OCI-LY7 (cell line): ENCODE results near the gene FNDC3A. TPM values are rescaled to one million over a fixed set of nuclear protein-coding genes. Genes with fewer than 3 reads are reported as not detected.
"Not testable (repeated sequence)": the region's sequence is repeated elsewhere in the genome, so short reads cannot be mapped to it uniquely, and the experiment has no call there.

Experiments used
- BruUV-seq: library from RNA; stranded (reverse); fragments of 400-500 nt; replicated peaks from 2 replicates; lab custom pipeline; 2021; lab: Mats Ljungman, UMichigan
- CTCF ChIA-PET: fragments of 300-600 bp; sonication (Branson Sonifier 250); formaldehyde crosslinking; loops from one replicate; lab custom pipeline; 2022; ENCODE audit warnings: antibody characterized with exemption; ENCODE audit not compliant: unreplicated experiment; lab: Charles Lee
- POLR2A ChIA-PET: fragments of 300-600 bp; sonication (Branson Sonifier 250); formaldehyde crosslinking; loops from one replicate; lab custom pipeline; 2022; ENCODE audit warnings: antibody characterized with exemption; lab: Charles Lee
- DNase-seq: peaks from one replicate; pipeline ENCODE4 v3.0.0-alpha.2; 2015; ENCODE audit warnings: low spot score
- H2AFZ ChIP-seq: fragments of 200-600 bp; sonication (generic), shearing (Covaris generic); 2 replicates; pipeline ENCODE4 v1.6.1; 2014; ENCODE audit warnings: mild to moderate bottlenecking, antibody characterized with exemption, low read length, moderate library complexity
- H3K27ac ChIP-seq: fragments of 200-600 bp; sonication (generic); 2 replicates; pipeline ENCODE4 v1.5.1; 2014; ENCODE audit warnings: mixed run types, low read depth, mild to moderate bottlenecking, moderate library complexity, low read length, inconsistent platforms; ENCODE audit not compliant: poor library complexity, severe bottlenecking
- H3K36me3 ChIP-seq: fragments of 200-600 bp; sonication (generic); 2 replicates; pipeline ENCODE4 v1.6.1; 2014; ENCODE audit warnings: mild to moderate bottlenecking, antibody characterized with exemption, low read length, moderate library complexity, mixed read lengths; ENCODE audit not compliant: insufficient read depth
- H3K4me1 ChIP-seq: fragments of 200-600 bp; sonication (generic); 2 replicates; pipeline ENCODE4 v1.5.1; 2014; ENCODE audit warnings: mild to moderate bottlenecking, low read length; ENCODE audit not compliant: insufficient read depth, poor library complexity, severe bottlenecking
- H3K4me2 ChIP-seq: fragments of 200-600 bp; sonication (generic); 2 replicates; pipeline ENCODE4 v1.6.1; 2014; ENCODE audit warnings: mild to moderate bottlenecking, low read length
- H3K4me3 ChIP-seq: fragments of 200-600 bp; sonication (generic); 2 replicates; pipeline ENCODE4 v1.5.1; 2014; ENCODE audit warnings: mild to moderate bottlenecking, low read depth, low read length; ENCODE audit not compliant: poor library complexity, severe bottlenecking
- H3K79me2 ChIP-seq: fragments of 200-600 bp; sonication (generic); 2 replicates; pipeline ENCODE4 v1.6.1; 2016; ENCODE audit warnings: low read depth, mild to moderate bottlenecking, low read length, moderate library complexity, mixed read lengths; ENCODE audit not compliant: insufficient read depth
- H3K9me2 ChIP-seq: fragments of 200-600 bp; sonication (generic); 2 replicates; pipeline ENCODE4 v1.6.1; 2016; ENCODE audit warnings: mild to moderate bottlenecking, low read length, mixed read lengths; ENCODE audit not compliant: insufficient read depth
- H3K9me3 ChIP-seq: fragments of 200-600 bp; sonication (generic); 2 replicates; pipeline ENCODE4 v1.6.1; 2014; ENCODE audit warnings: mild to moderate bottlenecking, mixed run types, low read length, mixed read lengths
- H4K20me1 ChIP-seq: fragments of 200-600 bp; sonication (generic); 2 replicates; pipeline ENCODE4 v1.6.1; 2014; ENCODE audit warnings: mild to moderate bottlenecking, antibody characterized with exemption, low read length, moderate library complexity, mixed read lengths; ENCODE audit not compliant: insufficient read depth
- CTCF ChIP-seq: fragments of 200-600 bp; sonication (generic); conservative IDR thresholded peaks from 2 replicates; pipeline ENCODE4 v1.5.1; 2014; ENCODE audit warnings: mild to moderate bottlenecking, antibody characterized with exemption, low read length, moderate library complexity, mixed read lengths
- EZH2phosphoT487 ChIP-seq: fragments of 200-600 bp; sonication (generic); IDR thresholded peaks from 2 replicates; pipeline ENCODE4 v1.6.1; 2018; ENCODE audit warnings: low read depth, borderline replicate concordance, mild to moderate bottlenecking, mixed run types, antibody characterized with exemption, low read length, moderate library complexity, mixed read lengths
- intact Hi-C: fragments of 100-400 bp; cut with micrococcal nuclease; formaldehyde crosslinking; loops from one replicate; pipeline ENCODE4 v1.10.0; 2022; ENCODE audit not compliant: unreplicated experiment
- total RNA-seq, 2 experiments: library from RNA; depleted of rRNA in 1 of 2; stranded (reverse); fragments of >200 nt in 1 of 2; shearing (Covaris generic) in 1 of 2; gene quantifications; 2 replicates each; pipeline ENCODE4 v1.2.3, GENCODE V29; 2014 to 2022

FNDC3A gene
- total RNA-seq, 2 experiments from 2014 or later, result 38.7 to 59.6 TPM

- H3K36me3 ChIP-seq, result peaks cover 46% of the 10 kb centered on the region
- H3K9me3 ChIP-seq, result no peaks in the 10 kb centered on the region
- no peaks in the 10 kb centered on the region for H3K9me2 ChIP-seq
- no peak overlapping the region for H3K27ac ChIP-seq
- H2AFZ ChIP-seq, result no peak overlapping the region
- ChIA-PET CTCF (no interaction called here), POLR2A (interaction anchor here (0.6 to 0.7 kb wide), 2 partner anchors 63 to 258 kb away, joined by 3 to 4 read pairs; no protein-coding TSS in a partner anchor)
- no peak for TF ChIP-seq CTCF
- no peak for TF ChIP-seq EZH2phosphoT487
- no TSS peak for BruUV-seq
- H4K20me1 ChIP-seq, result no peaks in the 10 kb centered on the region
- peaks cover 15% of the 10 kb centered on the region; the same call in 1 of the 2 replicates for H3K79me2 ChIP-seq
- H3K4me2 ChIP-seq, result no peak overlapping the region
- H3K4me1 ChIP-seq, result peaks cover 3% of the 10 kb centered on the region
- intact Hi-C loops, result no loop called here
- DNase-seq, result no peak
- H3K4me3 ChIP-seq, result no peak overlapping the region
Measured at GRCh38 chr13:49116873-49117272, 141.2 kb downstream of the FNDC3A start.

GRCh38 chr13:49118455-49118854 lies 142.7 kb downstream of the FNDC3A start:
- H3K9me3 ChIP-seq, BruUV-seq, H3K4me1 ChIP-seq, H4K20me1 ChIP-seq, H3K27ac ChIP-seq, H3K4me2 ChIP-seq, intact Hi-C loops, DNase-seq, H2AFZ ChIP-seq, H3K4me3 ChIP-seq, H3K79me2 ChIP-seq, CTCF ChIA-PET, H3K9me2 ChIP-seq: not testable (repeated sequence)
- peaks cover 46% of the 10 kb centered on the region for H3K36me3 ChIP-seq
- POLR2A ChIA-PET, result interaction anchor here (0.9 to 1.2 kb wide), 3 partner anchors 8 to 19 kb away, joined by 3 to 6 read pairs (median 3); no protein-coding TSS in a partner anchor

GRCh38 chr13:49124693-49125304 lies 149.1 kb downstream of the FNDC3A start:
- DNase-seq, result no peak
- Histone ChIP-seq H3K4me3 (no peak overlapping the region), H3K27ac (no peak overlapping the region), H3K4me1 (no peaks in the 10 kb centered on the region), H3K9me2 (no peaks in the 10 kb centered on the region), H2AFZ (no peak overlapping the region), H3K36me3 (peaks cover under 1% of the 10 kb centered on the region), H3K79me2 (no peaks in the 10 kb centered on the region), H3K4me2 (no peak overlapping the region), H4K20me1 (no peaks in the 10 kb centered on the region), H3K9me3 (no peaks in the 10 kb centered on the region)
- BruUV-seq, result no TSS peak
- POLR2A ChIA-PET, result interaction anchor here (0.7 kb wide), 2 partner anchors 21 to 497 kb away, joined by 3 read pairs; no protein-coding TSS in a partner anchor
- TF ChIP-seq EZH2phosphoT487 (no peak), CTCF (no peak)
- intact Hi-C loops, result no loop called here
- CTCF ChIA-PET, result no interaction called here
